ENCODE data around the gene LPAR1. TPM values are rescaled to one million over a fixed set of nuclear protein-coding genes. Genes with fewer than 3 reads are reported as not detected.

The LPAR1 gene
- polyA plus RNA-seq, 3 donors = 15.1 to 18.1 (median 17.5) TPM

- 0% methylated on average over 2 of the region's 3 CpGs for WGBS (ENCODE audit: insufficient coverage)
- intact Hi-C loops (cut with micrococcal nuclease) = no loop called here
- peaks cover 9 to 10% of the 10 kb centered on the region in 2 donors for H3K4me1 ChIP-seq (ENCODE audit: control insufficient read depth in 1 of 2, insufficient read depth in 2 of 2, low read length in 2 of 2)
- H3K9me3 ChIP-seq (replicated peaks in 1 of 2; ENCODE audit: control insufficient read depth in 1 of 2, insufficient read depth in 1 of 2, low read length in 2 of 2) = no peaks in the 10 kb centered on the region
- H3K4me3 ChIP-seq (replicated peaks in 1 of 3; ENCODE audit: low read depth in 2 of 3, low read length in 3 of 3) = no peak overlapping the region
- H3K4me2 ChIP-seq (replicated peaks; ENCODE audit: extremely low read depth, low read length, poor library complexity, severe bottlenecking) = peak overlapping the region; percentile 11
- peaks cover 16% of the 10 kb centered on the region for H3K4me1 Mint-ChIP-seq
- no peaks in the 10 kb centered on the region for H3K27me3 ChIP-seq (ENCODE audit: control insufficient read depth in 2 of 2, insufficient read depth in 2 of 2, low read length in 2 of 2)
- H3K36me3 ChIP-seq (replicated peaks in 1 of 2; ENCODE audit: control insufficient read depth in 1 of 2, insufficient read depth in 2 of 2, low read length in 2 of 2) = no peaks in the 10 kb centered on the region
- peaks cover 0 to 4% (median 2%) of the 10 kb centered on the region in 3 donors for H3K27me3 Mint-ChIP-seq (ENCODE audit: low read depth in 3 of 3)
- no peak for TF ChIP-seq CTCF (IDR thresholded peaks at IDR 0.05)
- no peak overlapping the region for H2AFZ ChIP-seq (ENCODE audit: insufficient read depth, low read depth, low read length, poor library complexity, severe bottlenecking)
- H3K4me3 Mint-ChIP-seq = peak overlapping the region in 1 of 2 donors; percentile 13
- no peak overlapping the region for H3K9ac ChIP-seq (ENCODE audit: insufficient read depth, low read length, poor library complexity, severe bottlenecking)
- DNase-seq = peak in 1 of 3 donors; percentile 14
- H3K79me2 ChIP-seq (ENCODE audit: insufficient read depth, low read length) = peaks cover 5% of the 10 kb centered on the region
- peaks cover 75% of the 10 kb centered on the region for H4K20me1 ChIP-seq (ENCODE audit: insufficient read depth, low read length)
- H3K9me3 Mint-ChIP-seq = peaks cover 0 to 8% (median 5%) of the 10 kb centered on the region in 7 donors
- peak overlapping the region in 2 of 7 donors; percentile 39 to 75 for H3K27ac Mint-ChIP-seq
- peaks cover 17 to 26% of the 10 kb centered on the region in 2 donors for H3K36me3 Mint-ChIP-seq
- no peak overlapping the region for H3K27ac ChIP-seq (ENCODE audit: low read depth in 1 of 2, low read length in 2 of 2)
Measured at GRCh38 chr9:111023128-111023527, 15.1 kb downstream of the LPAR1 start.

GRCh38 chr9:111020594-111020993, 17.7 kb downstream of the LPAR1 start:
- no peak for TF ChIP-seq CTCF (IDR thresholded peaks at IDR 0.05)
- H3K4me1 Mint-ChIP-seq = peaks cover 16% of the 10 kb centered on the region
- WGBS (ENCODE audit: insufficient coverage) = no CpG with 5 or more reads among the region's 1 CpG
- Histone ChIP-seq H4K20me1 (ENCODE audit: insufficient read depth, low read length) (peaks cover 83% of the 10 kb centered on the region), H3K27ac (ENCODE audit: low read depth in 1 of 2, low read length in 2 of 2) (no peak overlapping the region), H3K27me3 (ENCODE audit: control insufficient read depth in 2 of 2, insufficient read depth in 2 of 2, low read length in 2 of 2) (no peaks in the 10 kb centered on the region), H2AFZ (ENCODE audit: insufficient read depth, low read depth, low read length, poor library complexity, severe bottlenecking) (no peak overlapping the region), H3K4me3 (replicated peaks in 1 of 3; ENCODE audit: low read depth in 2 of 3, low read length in 3 of 3) (no peak overlapping the region), H3K36me3 (replicated peaks in 1 of 2; ENCODE audit: control insufficient read depth in 1 of 2, insufficient read depth in 2 of 2, low read length in 2 of 2) (no peaks in the 10 kb centered on the region), H3K9me3 (replicated peaks in 1 of 2; ENCODE audit: control insufficient read depth in 1 of 2, insufficient read depth in 1 of 2, low read length in 2 of 2) (no peaks in the 10 kb centered on the region), H3K4me2 (replicated peaks; ENCODE audit: extremely low read depth, low read length, poor library complexity, severe bottlenecking) (no peak overlapping the region), H3K79me2 (ENCODE audit: insufficient read depth, low read length) (peaks cover 15% of the 10 kb centered on the region), H3K4me1 (ENCODE audit: control insufficient read depth in 1 of 2, insufficient read depth in 2 of 2, low read length in 2 of 2) (peaks cover 28% of the 10 kb centered on the region in 2 donors), H3K9ac (ENCODE audit: insufficient read depth, low read length, poor library complexity, severe bottlenecking) (no peak overlapping the region)
- no peak overlapping the region for H3K4me3 Mint-ChIP-seq
- peaks cover 0 to 4% (median 0%) of the 10 kb centered on the region in 3 donors for H3K27me3 Mint-ChIP-seq (ENCODE audit: low read depth in 3 of 3)
- peaks cover 0 to 8% (median 4%) of the 10 kb centered on the region in 7 donors for H3K9me3 Mint-ChIP-seq
- H3K27ac Mint-ChIP-seq = no peak overlapping the region
- DNase-seq = no peak
- H3K36me3 Mint-ChIP-seq = peaks cover 8 to 9% of the 10 kb centered on the region in 2 donors
- intact Hi-C loops (cut with micrococcal nuclease) = no loop called here
